HepG2 (cell line): Measurements from ENCODE around the gene HIBADH. TPM values are rescaled to one million over a fixed set of nuclear protein-coding genes. Genes with fewer than 3 reads are reported as not detected.
A peak's percentile ranks its signal among the peaks of the same experiment; 100 is the strongest.

ENCODE experiments used
- ATAC-seq: fragments of 200-7000 bp; cut with Tn5 transposase; 3 replicates; pipeline ENCODE4 v1.9.1; 2020; ENCODE audit warnings: mild to moderate bottlenecking, moderate library complexity
- BruUV-seq: library from RNA; stranded (reverse); fragments of 400-500 nt; replicated peaks from 2 replicates; lab custom pipeline; 2021; lab: Mats Ljungman, UMichigan
- CTCF ChIA-PET: fragments of 300-600 bp; formaldehyde crosslinking; extraction: SDS; loops from one replicate; lab custom pipeline; 2021; ENCODE audit warnings: low total read pairs, inconsistent platforms, low intra/inter-chr PET ratio; lab: Yijun Ruan, JAX
- POLR2A ChIA-PET: fragments of 350-600 bp; sonication (Branson Sonifier 250); formaldehyde crosslinking; loops from one replicate; lab custom pipeline; 2020; ENCODE audit warnings: antibody characterized with exemption, inconsistent platforms; lab: Yijun Ruan, JAX
- DNase-seq: peaks from one replicate; pipeline ENCODE4 v3.0.0-alpha.2; 2015; ENCODE audit warnings: low spot score
- FAIRE-seq: peaks from 3 replicates; lab custom pipeline; 2011; peaks lifted over from hg19 to GRCh38; lab: Jason Lieb, UNC
- H2AFZ ChIP-seq: one replicate; pipeline ENCODE4 v1.6.1; 2011; ENCODE audit warnings: low read length, inconsistent platforms
- H3K27ac ChIP-seq: fragments of 300-600 bp; 3 replicates; pipeline ENCODE4 v1.8.0; 2011; ENCODE audit warnings: mixed run types, mild to moderate bottlenecking, mixed read lengths, low read length, inconsistent platforms; ENCODE audit not compliant: insufficient read depth; ENCODE audit errors: extremely low read length
- H3K27me3 ChIP-seq, 2 experiments: fragments of 200-600 bp in 1 of 2; 2 replicates in 1 of 2; 3 replicates in 1 of 2; pipeline versions ENCODE4 v1.6.0 to v1.8.0; 2011; ENCODE audit warnings: low read length in 2 of 2, mild to moderate bottlenecking in 2 of 2, moderate library complexity in 2 of 2, inconsistent platforms in 1 of 2; ENCODE audit not compliant: insufficient read depth in 2 of 2, control insufficient read depth in 1 of 2
- H3K36me3 ChIP-seq, 2 experiments: fragments of 200-600 bp in 1 of 2; replicated peaks in 1 of 2; 2 replicates in 1 of 2; 3 replicates in 1 of 2; pipeline versions ENCODE4 v1.5.1 to v1.8.0; 2011; ENCODE audit warnings: low read length in 2 of 2, inconsistent platforms in 1 of 2; ENCODE audit not compliant: insufficient read depth in 2 of 2, control insufficient read depth in 1 of 2
- H3K4me1 ChIP-seq: 2 replicates; pipeline ENCODE4 v1.5.1; 2012; ENCODE audit warnings: low read length, inconsistent platforms; ENCODE audit not compliant: insufficient read depth
- H3K4me2 ChIP-seq: 2 replicates; pipeline ENCODE4 v1.6.0; 2011; ENCODE audit warnings: low read depth, low read length, inconsistent platforms
- H3K4me3 ChIP-seq, 3 experiments: fragments of 200-600 bp in 1 of 3; sonication (generic), shearing (Covaris generic) in 1 of 3; replicated peaks in 1 of 3; 2 replicates each; pipeline ENCODE4 v1.5.1; 2011 to 2016; ENCODE audit warnings: low read length in 3 of 3, inconsistent platforms in 2 of 3, low read depth in 2 of 3, mild to moderate bottlenecking in 2 of 3, control low read depth in 1 of 3, mixed read lengths in 1 of 3; ENCODE audit not compliant: insufficient read depth in 1 of 3
- H3K79me2 ChIP-seq: one replicate; pipeline ENCODE4 v1.6.1; 2011; ENCODE audit warnings: low read length, inconsistent platforms; ENCODE audit not compliant: insufficient read depth
- H3K9ac ChIP-seq: 2 replicates; pipeline ENCODE4 v1.6.0; 2011; ENCODE audit warnings: mild to moderate bottlenecking, low read depth, low read length, inconsistent platforms; ENCODE audit not compliant: insufficient read depth
- H3K9me3 ChIP-seq: 2 replicates; pipeline ENCODE4 v1.5.1; 2012; ENCODE audit warnings: mild to moderate bottlenecking, low read length
- H4K20me1 ChIP-seq: 2 replicates; pipeline ENCODE4 v1.6.0; 2011; ENCODE audit warnings: inconsistent platforms, mild to moderate bottlenecking, low read length, moderate library complexity; ENCODE audit not compliant: insufficient read depth
- ARID5B ChIP-seq: IDR thresholded peaks from 2 replicates; pipeline ENCODE4 v1.4.0; 2020; ENCODE audit warnings: mild to moderate bottlenecking, missing genetic modification reagents
- BCL6 ChIP-seq: IDR thresholded peaks from 2 replicates; pipeline ENCODE4 v1.6.1; 2016; ENCODE audit warnings: missing genetic modification reagents, missing compliant biosample characterization
- CEBPB ChIP-seq: IDR thresholded peaks from 2 replicates; pipeline ENCODE4 v1.6.1; 2011; ENCODE audit warnings: low read depth, low read length, improper control_type of control experiment, borderline replicate concordance
- CEBPG ChIP-seq: IDR thresholded peaks from 2 replicates; pipeline ENCODE4 v1.6.1; 2016
- ELF3 ChIP-seq: IDR thresholded peaks from 2 replicates; pipeline ENCODE4 v1.6.1; 2016; ENCODE audit warnings: missing genetic modification reagents, missing compliant biosample characterization
- FOSL2 ChIP-seq: sonication (generic); formaldehyde crosslinking; IDR thresholded peaks from 2 replicates; pipeline ENCODE4 v1.4.0; 2020; ENCODE audit warnings: missing genetic modification reagents
- FOXA3 ChIP-seq: IDR thresholded peaks from 2 replicates; pipeline ENCODE4 v1.6.1; 2016; ENCODE audit warnings: missing genetic modification reagents, missing compliant biosample characterization
- FOXM1 ChIP-seq: sonication (generic); formaldehyde crosslinking; IDR thresholded peaks from 2 replicates; pipeline ENCODE4 v1.5.0; 2020; ENCODE audit warnings: missing genetic modification reagents
- GATAD2A ChIP-seq: IDR thresholded peaks from 2 replicates; pipeline ENCODE4 v1.6.1; 2016
- HNF4A ChIP-seq: sonication (generic); formaldehyde crosslinking; IDR thresholded peaks from 2 replicates; pipeline ENCODE4 v1.4.0; 2020; ENCODE audit warnings: missing genetic modification reagents
- KAT8 ChIP-seq: IDR thresholded peaks from 2 replicates; pipeline ENCODE4 v1.6.1; 2016; ENCODE audit warnings: missing genetic modification reagents, missing compliant biosample characterization
- KDM1A ChIP-seq: IDR thresholded peaks from 2 replicates; pipeline ENCODE4 v1.6.1; 2016; ENCODE audit warnings: missing compliant biosample characterization
- KDM6A ChIP-seq: IDR thresholded peaks from 2 replicates; pipeline ENCODE4 v1.6.1; 2016; ENCODE audit warnings: low read depth
- NCOA2 ChIP-seq: sonication (generic); formaldehyde crosslinking; IDR thresholded peaks from 2 replicates; pipeline ENCODE4 v1.8.0; 2022; ENCODE audit warnings: inconsistent platforms
- NR2F6 ChIP-seq, 2 experiments: IDR thresholded peaks; 2 replicates each; pipeline ENCODE4 v1.6.1; 2016; ENCODE audit warnings: antibody characterized with exemption in 1 of 2, mild to moderate bottlenecking in 1 of 2
- RARA ChIP-seq: IDR thresholded peaks from 2 replicates; pipeline ENCODE4 v1.6.1; 2016; ENCODE audit warnings: missing genetic modification reagents, missing compliant biosample characterization
- SALL1 ChIP-seq: sonication (generic); formaldehyde crosslinking; IDR thresholded peaks from 2 replicates; pipeline ENCODE4 v1.8.0; 2022; ENCODE audit warnings: mild to moderate bottlenecking, missing genetic modification reagents
- SOX13 ChIP-seq, 3 experiments: fragments of 450-650 bp in 1 of 3; sonication (generic) in 1 of 3; formaldehyde crosslinking in 1 of 3; IDR thresholded peaks in 2 of 3; conservative IDR thresholded peaks in 1 of 3; 2 replicates each; pipeline versions ENCODE4 v1.5.0 to v1.6.1; 2016 to 2020; ENCODE audit warnings: antibody characterized with exemption in 1 of 3, mild to moderate bottlenecking in 1 of 3, missing compliant biosample characterization in 1 of 3, missing genetic modification reagents in 1 of 3, moderate library complexity in 1 of 3
- SOX5 ChIP-seq: IDR thresholded peaks from 2 replicates; pipeline ENCODE4 v1.6.1; 2016; ENCODE audit warnings: borderline replicate concordance
- SOX6 ChIP-seq, 2 experiments: fragments of 450-650 bp in 1 of 2; sonication (generic) in 1 of 2; formaldehyde crosslinking in 1 of 2; IDR thresholded peaks; 2 replicates each; pipeline versions ENCODE4 v1.4.0 to v1.6.1; 2017 to 2020; ENCODE audit warnings: antibody characterized with exemption in 1 of 2, mild to moderate bottlenecking in 1 of 2, missing genetic modification reagents in 1 of 2
- TP53 ChIP-seq: sonication (generic); formaldehyde crosslinking; conservative IDR thresholded peaks from 2 replicates; pipeline ENCODE4 v1.4.0; 2020; ENCODE audit warnings: missing genetic modification reagents
- ZFP41 ChIP-seq: sonication (generic); formaldehyde crosslinking; IDR thresholded peaks from 2 replicates; pipeline ENCODE4 v1.4.0; 2020; ENCODE audit warnings: mild to moderate bottlenecking, missing genetic modification reagents, borderline replicate concordance
- ZNF24 ChIP-seq: fragments of 450-650 bp; IDR thresholded peaks from 2 replicates; pipeline ENCODE4 v1.6.1; 2017; ENCODE audit warnings: antibody characterized with exemption, mild to moderate bottlenecking
- in situ Hi-C: cut with HindIII; loops from 2 replicates; pipeline ENCODE4 v1.10.0; 2017; ENCODE audit warnings: low pct_unique_long_range_greater_than_20kb; ENCODE audit not compliant: extremely low pct_ligation_motif_present
- intact Hi-C: fragments of 100-400 bp; cut with micrococcal nuclease; formaldehyde crosslinking; loops from one replicate; pipeline ENCODE4 v1.10.0; 2022; ENCODE audit not compliant: unreplicated experiment
- polyA plus RNA-seq, 8 experiments: library from polyadenylated mRNA; depleted of rRNA in 3 of 8; stranded (reverse) in 7 of 8; unstranded in 1 of 8; fragments of >200 nt; fragmentation: Illumina TruSeq in 4 of 8; extraction: Trizol in 4 of 8; gene quantifications; 2 replicates each; pipeline versions ENCODE4 v1.2.1 to v1.2.3, GENCODE V29; 2011 to 2016; ENCODE audit warnings: low read depth in 4 of 8, missing spikeins in 1 of 8, mixed read lengths in 1 of 8; ENCODE audit not compliant: insufficient read depth in 1 of 8
- total RNA-seq, 5 experiments: library from RNA; depleted of rRNA; stranded (reverse); fragments of >200 nt; fragmentation: Illumina TruSeq; extraction: Trizol; gene quantifications; 2 replicates each; pipeline ENCODE4 v1.2.3, GENCODE V29; 2016; ENCODE audit warnings: low read depth in 1 of 5

HIBADH gene
- total and polyA plus RNA-seq, 2 of the 13 experiments (the other 11 are each of a cell fraction or from before 2014, with no cell fraction given) = 49.9 to 59.5 TPM

GRCh38 chr7:27686315-27686714 lies 23.6 kb upstream of the HIBADH start:
- DNase-seq = peak; percentile 72
- H2AFZ ChIP-seq = no peak overlapping the region
- H3K79me2 ChIP-seq = no peaks in the 10 kb centered on the region
- no peak for ATAC-seq
- H3K36me3 ChIP-seq = no peaks in the 10 kb centered on the region
- BruUV-seq = no TSS peak
- H4K20me1 ChIP-seq = no peaks in the 10 kb centered on the region
- in situ Hi-C loops = loop anchor here (10.0 kb wide), 1 partner anchor 238 kb away; no protein-coding TSS in a partner anchor
- no peak overlapping the region for H3K9ac ChIP-seq
- no peak overlapping the region for H3K27ac ChIP-seq
- H3K4me3 ChIP-seq = no peak overlapping the region
- H3K4me2 ChIP-seq = no peak overlapping the region
- FAIRE-seq = no peak
- ChIA-PET CTCF (no interaction called here), POLR2A (interaction anchor here (0.6 to 1.6 kb wide), 3 partner anchors 8 to 55 kb away, joined by 5 to 10 read pairs (median 5); partner anchors contain the start of gene HIBADH)
- H3K9me3 ChIP-seq = no peaks in the 10 kb centered on the region
- H3K4me1 ChIP-seq = peaks cover 22% of the 10 kb centered on the region
- intact Hi-C loops = no loop called here
- no peaks in the 10 kb centered on the region for H3K27me3 ChIP-seq
- TF ChIP-seq GATAD2A (CRISPR knock-in tag) (peak; percentile 81), FOXM1 (CRISPR knock-in tag) (no peak), SOX6 (IDR thresholded peaks at IDR 0.05) (no peak), SOX6 (CRISPR knock-in tag; IDR thresholded peaks at IDR 0.05) (peak; percentile 90), BCL6 (0 out of 2 replicates have a peak, but pooled peaks have one; percentile 14), TP53 (no peak), ZNF24 (no peak), NR2F6 (IDR thresholded peaks at IDR 0.05) (no peak), NR2F6 (CRISPR knock-in tag; IDR thresholded peaks at IDR 0.05) (0 out of 2 replicates have a peak, but pooled peaks have one; percentile 15), FOXA3 (CRISPR knock-in tag) (peak; percentile 37; the same call in 1 of the 2 replicates), CEBPG (CRISPR knock-in tag) (peak; percentile 54), SOX5 (CRISPR knock-in tag) (peak; percentile 94), ARID5B (CRISPR knock-in tag) (peak; percentile 85), ZFP41 (CRISPR knock-in tag) (no peak), KDM1A (CRISPR knock-in tag) (peak; percentile 21; the same call in 1 of the 2 replicates), NCOA2 (CRISPR knock-in tag) (peak; percentile 50; the same call in 1 of the 2 replicates), SOX13 (IDR thresholded peaks at IDR 0.05) (peak; percentile 77; the same call in 1 of the 2 replicates), SOX13 (CRISPR knock-in tag; conservative IDR thresholded peaks at IDR 0.05 in 1 of 2, IDR thresholded peaks at IDR 0.05 in 1 of 2) (peak in 1 of 2 experiments; percentile 98; a peak in 2 of 4 replicates), CEBPB (peak; percentile 34; the same call in 1 of the 2 replicates), FOSL2 (CRISPR knock-in tag) (peak; percentile 43), HNF4A (CRISPR knock-in tag) (0 out of 2 replicates have a peak, but pooled peaks have one; percentile 21), KDM6A (CRISPR knock-in tag) (no peak), ELF3 (CRISPR knock-in tag) (0 out of 2 replicates have a peak, but pooled peaks have one; percentile 22), SALL1 (CRISPR knock-in tag) (no peak), KAT8 (CRISPR knock-in tag) (no peak), RARA (CRISPR knock-in tag) (peak; percentile 52)
